ENCODE data around the gene DBNDD1.

GRCh38 chr16:90031186-90031930 lies 12.1 kb upstream of the DBNDD1 start:
- no peak for TF ChIP-seq USF1 (IDR thresholded peaks at IDR 0.05)
- TF ChIP-seq CREB1 (IDR thresholded peaks at IDR 0.05; ENCODE audit: low read depth): no peak
- TF ChIP-seq CEBPB (IDR thresholded peaks at IDR 0.05): no peak
- TF ChIP-seq RAD21 (IDR thresholded peaks at IDR 0.05; ENCODE audit: low read depth): no peak
- no peak for TF ChIP-seq MAX (IDR thresholded peaks at IDR 0.05)

Measured in Ishikawa (cell line).